GM23248 (cell line): Measurements from ENCODE around the gene CPOX. TPM values are rescaled to one million over a fixed set of nuclear protein-coding genes. Genes with fewer than 3 reads are reported as not detected.

Source experiments
- DNase-seq: peaks from one replicate; pipeline ENCODE4 v3.0.0-alpha.2; 2015
- H2AFZ ChIP-seq: fragments of 200-600 bp; sonication (generic); 2 replicates; pipeline ENCODE4 v1.6.1; 2016; ENCODE audit warnings: antibody characterized with exemption
- H3F3A ChIP-seq: fragments of 200-600 bp; sonication (generic); 2 replicates; pipeline ENCODE4 v1.6.1; 2016; ENCODE audit warnings: mild to moderate bottlenecking, antibody characterized with exemption, mixed run types; ENCODE audit not compliant: insufficient read depth
- H3K27ac ChIP-seq: fragments of 200-600 bp; sonication (generic); 2 replicates; pipeline ENCODE4 v1.5.1; 2016; ENCODE audit warnings: mild to moderate bottlenecking
- H3K27me3 ChIP-seq: fragments of 200-600 bp; sonication (generic); replicated peaks from 2 replicates; pipeline ENCODE4 v1.6.1; 2016; ENCODE audit warnings: mild to moderate bottlenecking; ENCODE audit not compliant: insufficient read depth
- H3K36me3 ChIP-seq: fragments of 200-600 bp; sonication (generic); 2 replicates; pipeline ENCODE4 v1.6.1; 2016; ENCODE audit warnings: low read depth, mild to moderate bottlenecking
- H3K4me1 ChIP-seq: fragments of 200-600 bp; sonication (generic); 2 replicates; pipeline ENCODE4 v1.6.1; 2016; ENCODE audit warnings: mild to moderate bottlenecking; ENCODE audit not compliant: insufficient read depth
- H3K4me2 ChIP-seq: fragments of 200-600 bp; sonication (generic); one replicate; pipeline ENCODE4 v1.6.1; 2016; ENCODE audit warnings: mild to moderate bottlenecking; ENCODE audit not compliant: unreplicated experiment
- H3K4me3 ChIP-seq: fragments of 200-600 bp; sonication (generic); 2 replicates; pipeline ENCODE4 v1.5.1; 2016; ENCODE audit warnings: mild to moderate bottlenecking
- H3K79me2 ChIP-seq: fragments of 200-600 bp; sonication (generic); 2 replicates; pipeline ENCODE4 v1.6.1; 2016; ENCODE audit warnings: mild to moderate bottlenecking; ENCODE audit not compliant: insufficient read depth
- H3K9ac ChIP-seq: fragments of 200-600 bp; sonication (generic); 2 replicates; pipeline ENCODE4 v1.6.1; 2016; ENCODE audit warnings: mild to moderate bottlenecking
- H3K9me2 ChIP-seq: fragments of 200-600 bp; sonication (generic); 2 replicates; pipeline ENCODE4 v1.6.1; 2016; ENCODE audit warnings: mixed run types, mild to moderate bottlenecking, moderate library complexity; ENCODE audit not compliant: insufficient read depth
- H3K9me3 ChIP-seq: fragments of 200-600 bp; sonication (generic); one replicate; pipeline ENCODE4 v1.6.1; 2017; ENCODE audit warnings: low read depth
- H4K20me1 ChIP-seq: fragments of 200-600 bp; sonication (generic); 2 replicates; pipeline ENCODE4 v1.6.0; 2016; ENCODE audit not compliant: insufficient read depth
- EZH2 ChIP-seq: fragments of 200-600 bp; sonication (generic); IDR thresholded peaks from 2 replicates; pipeline ENCODE4 v1.6.1; 2018; ENCODE audit warnings: antibody characterized with exemption, mild to moderate bottlenecking; ENCODE audit not compliant: insufficient read depth, poor library complexity, severe bottlenecking
- EZH2phosphoT487 ChIP-seq: fragments of 200-600 bp; sonication (generic); IDR thresholded peaks from 2 replicates; pipeline ENCODE4 v1.6.1; 2018; ENCODE audit warnings: antibody characterized with exemption, moderate library complexity, mild to moderate bottlenecking, low read depth; ENCODE audit not compliant: insufficient read depth
- WGBS, 2 experiments: methylation state at CpG; one replicate each; pipeline ENCODE4 v1.1.6; 2015 to 2017; ENCODE audit warnings: low lambda C conversion rate in 2 of 2, low coverage in 1 of 2; ENCODE audit errors: missing lambda C conversion rate in 2 of 2; 5-methylcytosine and 5-hydroxymethylcytosine counted together
- in situ Hi-C: fragments of 300-500 bp; cut with MboI; formaldehyde crosslinking; loops from 2 replicates; pipeline ENCODE4 v1.15.0; 2020
- polyA plus RNA-seq: library from polyadenylated mRNA; unstranded; fragments of >200 nt; fragmentation: Nextera tagmentation; extraction: Ambion mirVana; gene quantifications from 2 replicates; pipeline ENCODE4 v1.2.1, GENCODE V29; 2016
- total RNA-seq: library from RNA; depleted of rRNA; stranded (reverse); fragments of >200 nt; shearing (Covaris generic); gene quantifications from 2 replicates; pipeline ENCODE4 v1.2.3, GENCODE V29; 2014

Gene CPOX
- total and polyA plus RNA-seq, 2 experiments from 2014 or later, result 9.2 to 33.6 TPM

DNA sequence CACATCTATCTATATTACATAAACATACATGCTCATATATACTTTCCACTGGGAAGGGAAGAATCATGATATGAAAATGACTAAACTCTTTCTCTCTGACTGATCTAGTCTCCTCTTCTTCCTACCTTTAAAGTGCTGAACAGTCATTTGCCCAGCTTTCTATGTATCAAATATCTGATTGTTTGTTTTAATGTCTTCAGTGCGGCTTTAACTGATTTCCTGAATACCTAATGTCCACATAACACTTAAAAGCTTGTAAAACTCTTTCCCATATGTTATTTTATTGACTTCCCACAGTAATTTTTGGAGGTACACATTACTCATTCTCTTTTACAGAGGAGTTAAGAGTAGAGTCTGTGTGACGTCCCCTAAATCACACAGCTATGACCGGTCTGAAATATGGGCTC, 28.2 kb downstream of the CPOX start:
- in situ Hi-C loops, result no loop called here
- Histone ChIP-seq H3K9ac (no peak overlapping the region), H3K4me3 (no peak overlapping the region), H3K9me2 (no peaks in the 10 kb centered on the region), H4K20me1 (no peaks in the 10 kb centered on the region), H3F3A (peaks cover 7% of the 10 kb centered on the region; the same call in 1 of the 2 replicates), H3K4me1 (peaks cover 25% of the 10 kb centered on the region), H3K36me3 (no peaks in the 10 kb centered on the region), H3K27ac (no peak overlapping the region), H3K27me3 (no peaks in the 10 kb centered on the region), H2AFZ (no peak overlapping the region), H3K4me2 (no peak overlapping the region), H3K79me2 (no peaks in the 10 kb centered on the region), H3K9me3 (no peaks in the 10 kb centered on the region)
- TF ChIP-seq EZH2 (no peak), EZH2phosphoT487 (no peak)
- 10 to 11% methylated on average over 3 of the region's 3 CpGs for WGBS, 2 experiments
- no peak for DNase-seq

DNA sequence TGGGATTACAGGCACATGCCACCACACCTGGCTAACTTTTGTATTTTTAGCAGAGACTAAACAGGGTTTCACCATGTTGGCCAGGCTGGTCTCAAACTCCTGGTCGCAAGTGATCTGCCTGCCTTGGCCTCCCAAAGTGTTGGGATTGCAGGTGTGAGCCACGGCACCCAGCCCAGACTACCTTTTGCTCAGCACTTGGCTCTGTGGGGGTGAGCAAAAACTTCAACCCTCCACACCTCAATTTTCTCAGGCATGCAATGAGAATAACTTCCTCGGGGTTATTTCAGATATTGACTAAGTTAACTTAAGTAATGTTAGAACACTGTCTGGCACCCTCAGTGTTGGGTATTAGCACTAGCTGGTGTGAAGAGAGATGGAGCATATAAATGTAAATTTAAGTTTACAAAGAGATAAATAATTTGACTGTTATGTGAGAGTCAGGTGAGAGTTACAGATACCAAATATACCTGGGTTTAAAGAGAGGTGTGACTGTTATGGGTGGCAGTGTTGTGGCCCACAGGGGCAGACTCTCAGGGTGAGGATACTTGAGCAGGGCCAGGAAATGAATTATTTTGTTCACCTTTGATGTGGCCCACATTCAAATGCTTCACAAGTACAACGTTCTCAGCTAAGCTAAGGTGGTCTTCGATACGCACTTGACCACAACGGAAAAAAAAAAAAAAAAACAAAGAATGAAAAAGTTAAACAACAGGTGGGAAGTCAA, 29.0 kb downstream of the CPOX start:
- Histone ChIP-seq H3K4me1 (peaks cover 25% of the 10 kb centered on the region), H3K4me2 (no peak overlapping the region), H3K36me3 (no peaks in the 10 kb centered on the region), H3K9ac (no peak overlapping the region), H3K4me3 (no peak overlapping the region), H2AFZ (no peak overlapping the region), H3K79me2 (no peaks in the 10 kb centered on the region), H3K9me3 (no peaks in the 10 kb centered on the region), H3K27me3 (no peaks in the 10 kb centered on the region), H3K27ac (no peak overlapping the region), H3F3A (peaks cover 7% of the 10 kb centered on the region; the same call in 1 of the 2 replicates), H4K20me1 (no peaks in the 10 kb centered on the region), H3K9me2 (no peaks in the 10 kb centered on the region)
- in situ Hi-C loops, result no loop called here
- no peak for DNase-seq
- TF ChIP-seq EZH2, result no peak
- TF ChIP-seq EZH2phosphoT487, result no peak
- 76 to 77% methylated on average over 7 of the region's 7 CpGs for WGBS, 2 experiments

DNA sequence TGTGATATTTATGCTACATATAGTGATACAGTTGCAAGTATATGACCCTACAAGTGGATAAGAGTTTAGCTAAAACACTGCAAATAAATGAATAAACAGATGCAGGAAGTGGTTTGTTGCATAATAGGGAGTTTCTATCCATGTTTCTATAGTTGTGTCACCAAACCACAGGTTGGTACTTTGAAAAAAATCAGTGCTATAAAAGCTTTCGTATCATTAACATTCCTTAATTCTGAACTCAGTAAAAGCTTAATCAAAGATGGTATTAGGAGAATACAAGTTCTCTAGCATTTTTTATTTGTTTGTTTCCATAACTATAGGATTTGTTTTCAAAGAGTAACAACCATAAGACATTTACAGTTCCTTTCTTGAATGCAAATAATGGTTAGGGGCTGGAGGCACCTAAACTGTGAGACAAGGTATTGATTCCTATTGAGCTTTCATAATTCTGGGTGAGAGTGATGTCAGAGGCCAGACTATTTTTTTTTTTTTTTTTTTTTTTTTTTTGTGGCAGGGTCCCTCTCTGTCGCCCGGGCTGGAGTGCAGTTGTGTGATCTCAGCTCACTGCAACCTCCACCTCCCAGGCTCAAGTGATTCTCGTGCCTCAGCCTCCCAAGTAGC, 29.6 kb downstream of the CPOX start:
- Histone ChIP-seq H3K9ac (no peak overlapping the region), H3F3A (peaks cover 7% of the 10 kb centered on the region; the same call in 1 of the 2 replicates), H3K27me3 (no peaks in the 10 kb centered on the region), H3K27ac (no peak overlapping the region), H3K9me3 (no peaks in the 10 kb centered on the region), H2AFZ (no peak overlapping the region), H3K4me3 (no peak overlapping the region), H3K9me2 (no peaks in the 10 kb centered on the region), H3K4me1 (peaks cover 25% of the 10 kb centered on the region), H3K36me3 (no peaks in the 10 kb centered on the region), H3K4me2 (peak overlapping the region; percentile 4), H3K79me2 (no peaks in the 10 kb centered on the region), H4K20me1 (no peaks in the 10 kb centered on the region)
- WGBS, 2 experiments, result 60 to 70% methylated on average over 4 of the region's 4 CpGs
- DNase-seq, result peak; percentile 77
- TF ChIP-seq EZH2phosphoT487 (no peak), EZH2 (no peak)
- in situ Hi-C loops, result no loop called here

DNA sequence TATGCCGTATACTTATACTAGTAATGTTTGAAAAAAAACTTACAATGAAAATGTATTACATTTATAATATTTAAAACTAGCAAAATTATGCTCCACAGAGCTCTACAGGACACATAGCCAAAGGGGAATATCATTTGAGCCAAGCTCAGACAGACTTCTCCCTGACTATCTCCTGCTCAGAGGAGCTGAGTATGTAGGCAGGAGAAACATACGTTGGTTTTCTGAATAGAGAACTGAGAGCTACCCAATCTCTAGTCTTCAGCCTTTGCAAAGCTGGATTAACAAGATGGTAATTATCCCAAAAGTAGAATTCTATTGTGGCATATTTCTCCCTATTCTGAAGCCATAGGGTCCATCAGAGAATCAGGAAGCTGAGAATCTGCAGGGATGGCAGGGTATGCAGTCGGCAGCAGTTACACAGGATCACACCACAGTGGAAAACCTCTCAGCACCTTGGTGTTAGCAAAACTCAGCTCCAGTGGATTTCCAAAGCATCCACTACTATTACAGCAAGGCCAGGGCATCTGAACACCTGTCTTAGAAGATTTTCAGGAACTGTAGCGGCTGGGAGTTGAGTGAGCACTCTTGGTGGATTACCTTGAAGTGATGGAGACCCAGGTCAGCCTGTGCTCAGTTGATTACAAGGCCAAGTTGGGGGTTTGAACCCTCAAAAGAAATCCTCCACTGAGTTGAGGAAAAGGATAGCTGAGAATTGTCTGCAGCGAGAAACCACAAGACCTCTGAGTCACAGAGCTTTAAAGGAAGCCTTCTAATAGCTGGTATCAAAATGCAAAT, 31.5 kb downstream of the CPOX start:
- WGBS, 2 experiments, result 82% methylated on average over 5 of the region's 5 CpGs
- no peak overlapping the region for H3K4me2 ChIP-seq
- H3K27me3 ChIP-seq, result peaks cover 4% of the 10 kb centered on the region; the same call in 1 of the 2 replicates
- no peaks in the 10 kb centered on the region for H4K20me1 ChIP-seq
- H3K79me2 ChIP-seq, result no peaks in the 10 kb centered on the region
- H2AFZ ChIP-seq, result no peak overlapping the region
- peaks cover 25% of the 10 kb centered on the region for H3K4me1 ChIP-seq
- DNase-seq, result peak; percentile 58
- H3K4me3 ChIP-seq, result no peak overlapping the region
- H3K36me3 ChIP-seq, result no peaks in the 10 kb centered on the region
- H3K9ac ChIP-seq, result no peak overlapping the region
- H3K27ac ChIP-seq, result no peak overlapping the region
- no peaks in the 10 kb centered on the region for H3K9me3 ChIP-seq
- TF ChIP-seq EZH2phosphoT487 (no peak), EZH2 (no peak)
- in situ Hi-C loops, result no loop called here
- H3F3A ChIP-seq, result peaks cover 7% of the 10 kb centered on the region; the same call in 1 of the 2 replicates
- no peaks in the 10 kb centered on the region for H3K9me2 ChIP-seq
